CD4-positive, CD25-positive, alpha-beta regulatory T cell (primary cell): Measurements from ENCODE around the gene SESTD1. TPM values are rescaled to one million over a fixed set of nuclear protein-coding genes. Genes with fewer than 3 reads are reported as not detected.
"Not testable (repeated sequence)": the region's sequence is repeated elsewhere in the genome, so short reads cannot be mapped to it uniquely, and the experiment has no call there.

Source experiments
- ATAC-seq, 2 donors: fragments of 150-1000 bp; cut with Tn5 transposase; one replicate each; pipeline ENCODE4 v1.10.0; 2021; ENCODE audit warnings: low read depth in 2 of 2, moderate number of reproducible peaks in 2 of 2, moderate library complexity in 1 of 2
- DNase-seq, 3 donors: peaks; one replicate each; pipeline versions ENCODE4 v3.0.0 to v3.0.0-alpha.2; 2012 to 2022; ENCODE audit warnings: mixed read lengths in 1 of 3
- H3K27ac ChIP-seq: one replicate; pipeline ENCODE4 v1.7.0; 2013; ENCODE audit warnings: mild to moderate bottlenecking, low read length; ENCODE audit not compliant: insufficient read depth, poor library complexity, severe bottlenecking
- H3K27me3 ChIP-seq: one replicate; pipeline ENCODE4 v1.7.0; 2013; ENCODE audit warnings: low read length; ENCODE audit not compliant: control insufficient read depth, insufficient read depth
- H3K36me3 ChIP-seq: one replicate; pipeline ENCODE4 v1.7.0; 2013; ENCODE audit warnings: mild to moderate bottlenecking, low read length, moderate library complexity; ENCODE audit not compliant: control insufficient read depth, insufficient read depth
- H3K4me1 ChIP-seq: 2 replicates; pipeline ENCODE4 v1.7.0; 2013; ENCODE audit warnings: mild to moderate bottlenecking, low read length; ENCODE audit not compliant: insufficient read depth, control insufficient read depth, poor library complexity, severe bottlenecking
- H3K4me3 ChIP-seq: one replicate; pipeline ENCODE4 v1.7.0; 2013; ENCODE audit warnings: low read depth, mild to moderate bottlenecking, low read length, moderate library complexity
- H3K9me3 ChIP-seq, 2 experiments: 1 replicate in 1 of 2; 2 replicates in 1 of 2; pipeline ENCODE4 v1.7.0; 2013; ENCODE audit warnings: low read length in 2 of 2, mild to moderate bottlenecking in 1 of 2, moderate library complexity in 1 of 2; ENCODE audit not compliant: control insufficient read depth in 2 of 2
- H3K27ac Mint-ChIP-seq, 3 donors: one replicate each; pipeline ENCODE4 v1.8.0; 2020 to 2022; ENCODE audit warnings: mild to moderate bottlenecking in 3 of 3, mixed read lengths in 3 of 3, moderate library complexity in 2 of 3
- H3K27me3 Mint-ChIP-seq: one replicate; pipeline ENCODE4 v1.8.0; 2022; ENCODE audit warnings: mild to moderate bottlenecking, mixed read lengths
- H3K36me3 Mint-ChIP-seq: one replicate; pipeline ENCODE4 v1.8.0; 2020; ENCODE audit warnings: mixed read lengths
- H3K4me1 Mint-ChIP-seq, 4 donors: one replicate each; pipeline ENCODE4 v1.8.0; 2020 to 2022; ENCODE audit warnings: mixed read lengths in 4 of 4, mild to moderate bottlenecking in 1 of 4
- H3K4me3 Mint-ChIP-seq, 4 donors: one replicate each; pipeline ENCODE4 v1.8.0; 2020 to 2022; ENCODE audit warnings: mild to moderate bottlenecking in 4 of 4, mixed read lengths in 4 of 4, moderate library complexity in 3 of 4
- H3K9me3 Mint-ChIP-seq, 7 donors: one replicate each; pipeline ENCODE4 v1.8.0; 2020 to 2022; ENCODE audit warnings: mixed read lengths in 7 of 7, mild to moderate bottlenecking in 3 of 7, moderate library complexity in 2 of 7
- polyA plus RNA-seq, 4 donors: library from polyadenylated mRNA; unstranded; fragments of 300-500 nt; fragmentation: Illumina TruSeq; gene quantifications; one replicate each; pipeline ENCODE4 v1.2.3, GENCODE V29; 2021
- total RNA-seq: library from RNA; stranded (reverse); gene quantifications from one replicate; pipeline ENCODE4 v1.2.3, GENCODE V29; 2022

SESTD1 gene
- total and polyA plus RNA-seq, 5 donors from 2014 or later = 0.63 to 7.3 (median 2.8) TPM

DNA sequence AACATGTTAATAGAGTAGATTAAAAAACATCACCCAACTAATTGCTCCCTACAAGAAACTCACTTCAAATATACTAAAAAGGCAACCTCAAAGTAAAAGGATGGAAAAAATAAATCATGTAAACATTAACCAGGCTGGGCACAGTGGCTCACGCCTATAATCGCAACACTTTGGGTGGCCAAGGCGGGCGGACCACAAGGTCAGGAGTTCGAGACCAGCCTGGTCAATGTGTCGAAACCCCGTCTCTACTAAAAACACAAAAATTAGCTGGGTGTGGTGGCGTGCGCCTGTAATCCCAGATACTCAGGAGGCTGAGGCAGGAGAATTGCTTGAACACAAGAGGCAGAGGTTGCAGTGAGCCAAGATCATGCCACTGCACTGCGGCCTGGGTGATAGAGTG, 18.8 kb downstream of the SESTD1 start:
- not testable (repeated sequence) for H3K27ac Mint-ChIP-seq, ATAC-seq, H3K27me3 Mint-ChIP-seq, H3K9me3 ChIP-seq, DNase-seq, H3K4me3 Mint-ChIP-seq, H3K36me3 ChIP-seq, H3K36me3 Mint-ChIP-seq, H3K27ac ChIP-seq, H3K27me3 ChIP-seq, H3K4me3 ChIP-seq
- Mint-ChIP-seq H3K9me3 (peaks cover 0 to 11% (median 2%) of the 10 kb centered on the region in 7 donors), H3K4me1 (peaks cover 26 to 40% (median 34%) of the 10 kb centered on the region in 4 donors)
- H3K4me1 ChIP-seq = peaks cover 13% of the 10 kb centered on the region

DNA sequence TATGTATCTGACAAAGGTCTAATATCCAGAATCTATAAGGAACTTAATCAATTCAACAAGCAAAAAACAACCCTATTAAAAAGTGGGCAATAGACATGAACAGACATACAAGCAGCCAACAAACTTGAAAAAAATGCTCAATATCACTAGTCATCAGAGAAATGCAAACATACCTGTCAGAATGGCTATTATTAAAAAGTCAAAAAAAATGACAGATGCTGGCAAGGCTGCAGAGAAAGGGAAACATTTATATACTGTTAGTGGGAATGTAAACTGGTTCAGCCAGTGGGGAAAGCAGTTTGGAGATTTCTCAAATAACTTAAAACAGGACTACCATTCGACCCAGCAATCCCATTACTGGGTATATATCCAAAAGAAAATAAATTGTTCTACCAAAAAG, 21.6 kb downstream of the SESTD1 start:
- peaks cover 4% of the 10 kb centered on the region for H3K36me3 Mint-ChIP-seq
- Histone ChIP-seq H3K4me1 (peaks cover 19% of the 10 kb centered on the region), H3K9me3 (no peaks in the 10 kb centered on the region), H3K27me3 (no peaks in the 10 kb centered on the region), H3K4me3 (no peak overlapping the region), H3K36me3 (no peaks in the 10 kb centered on the region), H3K27ac (no peak overlapping the region)
- no peaks in the 10 kb centered on the region for H3K27me3 Mint-ChIP-seq
- DNase-seq (no peak), ATAC-seq (no peak)
- no peak overlapping the region for H3K4me3 Mint-ChIP-seq
- H3K9me3 Mint-ChIP-seq = peaks cover 0 to 8% (median 2%) of the 10 kb centered on the region in 7 donors
- H3K27ac Mint-ChIP-seq = no peak overlapping the region
- peaks cover 32 to 46% (median 41%) of the 10 kb centered on the region in 4 donors for H3K4me1 Mint-ChIP-seq

DNA sequence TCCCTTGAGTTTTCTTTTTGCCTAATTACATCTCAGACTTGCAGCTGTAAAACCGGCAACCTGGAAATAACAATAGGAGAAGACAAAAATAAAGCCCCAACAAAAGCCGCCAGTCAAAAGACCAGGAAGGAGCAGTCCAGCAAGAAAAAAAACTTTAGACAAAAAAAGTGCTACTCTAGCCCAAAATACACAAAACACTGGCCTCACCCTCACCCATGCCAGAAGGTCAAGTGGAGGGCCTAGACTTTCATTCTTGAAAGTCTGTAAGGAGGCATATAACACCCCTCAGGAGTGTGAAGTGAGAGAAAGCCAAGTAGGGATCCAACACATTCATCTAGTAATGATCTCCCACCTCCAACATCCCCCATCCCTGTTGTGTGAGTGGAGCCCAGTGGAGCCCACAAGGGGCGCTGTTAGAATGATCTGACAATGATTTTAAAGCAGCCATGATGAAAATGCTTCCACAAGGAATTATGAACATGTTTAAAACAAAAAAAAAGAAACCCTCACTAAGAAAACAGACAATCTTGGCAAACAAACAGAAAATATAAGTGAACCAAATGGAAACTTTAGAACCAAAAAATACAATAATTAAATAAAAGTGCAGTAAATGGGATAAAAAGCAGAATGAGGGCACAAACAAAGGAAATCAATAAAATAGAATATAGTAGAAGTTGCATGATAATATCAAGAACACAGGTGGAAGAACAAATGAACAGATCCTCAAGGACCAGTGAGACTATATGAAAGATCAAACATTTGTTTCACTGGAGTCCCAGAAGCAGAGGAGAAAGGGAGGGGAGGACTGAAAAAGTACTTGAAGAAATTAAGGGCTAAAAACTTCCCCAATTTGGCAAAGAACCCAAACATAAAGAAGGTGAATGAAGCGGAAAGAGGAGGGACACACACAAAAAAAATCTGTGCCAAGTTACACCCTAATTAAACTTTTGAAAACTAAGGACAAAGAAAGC, 23.9 kb downstream of the SESTD1 start:
- no peak overlapping the region for H3K27ac ChIP-seq
- no peaks in the 10 kb centered on the region for H3K27me3 ChIP-seq
- DNase-seq (no peak), ATAC-seq (no peak)
- H3K27ac Mint-ChIP-seq = peak overlapping the region in 2 of 3 donors; percentile 22 to 27
- H3K4me3 Mint-ChIP-seq = peak overlapping the region in 2 of 4 donors; percentile 43 to 67
- no peak overlapping the region for H3K4me3 ChIP-seq
- H3K9me3 ChIP-seq = no peaks in the 10 kb centered on the region
- peaks cover 4% of the 10 kb centered on the region for H3K36me3 Mint-ChIP-seq
- peaks cover 0 to 8% (median 0%) of the 10 kb centered on the region in 7 donors for H3K9me3 Mint-ChIP-seq
- H3K4me1 Mint-ChIP-seq = peaks cover 30 to 33% (median 31%) of the 10 kb centered on the region in 4 donors
- peaks cover 15% of the 10 kb centered on the region for H3K4me1 ChIP-seq
- H3K36me3 ChIP-seq = no peaks in the 10 kb centered on the region
- no peaks in the 10 kb centered on the region for H3K27me3 Mint-ChIP-seq

DNA sequence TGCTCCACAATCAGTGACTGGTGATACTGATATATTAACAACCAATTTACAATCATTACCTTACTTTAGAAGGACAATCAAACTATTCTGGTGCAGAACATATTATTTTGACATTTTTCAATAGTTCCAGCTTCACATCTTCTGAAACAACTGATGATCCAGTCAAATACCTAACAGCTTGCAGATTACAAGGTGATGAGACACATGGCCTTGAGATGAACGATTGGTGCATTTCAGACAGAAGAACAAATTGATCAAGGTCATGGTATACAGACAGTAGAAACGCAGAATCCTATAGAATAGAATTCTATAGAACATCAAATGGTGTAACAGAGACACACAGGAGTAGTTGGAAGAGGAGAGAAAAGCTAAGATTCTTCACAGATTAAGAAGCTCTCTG, 24.8 kb downstream of the SESTD1 start:
- Histone ChIP-seq H3K9me3 (no peaks in the 10 kb centered on the region), H3K4me3 (no peak overlapping the region), H3K27ac (no peak overlapping the region), H3K36me3 (no peaks in the 10 kb centered on the region), H3K27me3 (no peaks in the 10 kb centered on the region), H3K4me1 (peaks cover 15% of the 10 kb centered on the region)
- DNase-seq (no peak), ATAC-seq (no peak)
- Mint-ChIP-seq H3K9me3 (peaks cover 0 to 8% (median 0%) of the 10 kb centered on the region in 7 donors), H3K4me3 (peak overlapping the region in 1 of 4 donors; percentile 67), H3K27me3 (no peaks in the 10 kb centered on the region), H3K4me1 (peaks cover 30 to 36% (median 32%) of the 10 kb centered on the region in 4 donors), H3K27ac (peak overlapping the region in 1 of 3 donors; percentile 92), H3K36me3 (peaks cover 4% of the 10 kb centered on the region)

DNA sequence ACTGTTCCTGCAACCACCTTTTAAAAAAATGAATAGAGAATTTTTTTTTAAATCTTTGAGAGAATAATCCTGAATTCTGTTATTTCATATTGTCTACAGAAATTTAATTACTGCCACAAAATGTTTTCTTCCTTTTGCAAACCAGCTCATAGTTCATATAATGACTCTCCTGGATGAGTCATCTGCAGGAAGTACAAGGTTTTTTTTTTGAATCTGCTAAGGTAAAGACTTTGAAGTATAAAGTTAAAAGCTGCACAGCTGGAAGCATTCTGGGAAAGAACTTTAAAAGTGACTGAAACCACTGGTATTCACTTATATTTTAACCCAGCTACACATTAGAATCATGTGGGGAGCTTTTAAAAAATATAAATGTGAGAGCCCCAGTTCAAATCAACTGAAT, 25.4 kb downstream of the SESTD1 start:
- Histone ChIP-seq H3K36me3 (no peaks in the 10 kb centered on the region), H3K9me3 (no peaks in the 10 kb centered on the region), H3K27ac (no peak overlapping the region), H3K4me3 (peak overlapping the region; percentile 4), H3K4me1 (peaks cover 15% of the 10 kb centered on the region), H3K27me3 (no peaks in the 10 kb centered on the region)
- Mint-ChIP-seq H3K36me3 (peaks cover 4% of the 10 kb centered on the region), H3K27me3 (no peaks in the 10 kb centered on the region), H3K4me1 (peaks cover 27 to 36% (median 30%) of the 10 kb centered on the region in 4 donors), H3K27ac (peak overlapping the region in 1 of 3 donors; percentile 92), H3K9me3 (peaks cover 0 to 8% (median 0%) of the 10 kb centered on the region in 7 donors), H3K4me3 (peak overlapping the region in 1 of 4 donors; percentile 10)
- peak; percentile 84 to 96 for ATAC-seq
- DNase-seq = peak in 2 of 3 donors; percentile 8 to 67

DNA sequence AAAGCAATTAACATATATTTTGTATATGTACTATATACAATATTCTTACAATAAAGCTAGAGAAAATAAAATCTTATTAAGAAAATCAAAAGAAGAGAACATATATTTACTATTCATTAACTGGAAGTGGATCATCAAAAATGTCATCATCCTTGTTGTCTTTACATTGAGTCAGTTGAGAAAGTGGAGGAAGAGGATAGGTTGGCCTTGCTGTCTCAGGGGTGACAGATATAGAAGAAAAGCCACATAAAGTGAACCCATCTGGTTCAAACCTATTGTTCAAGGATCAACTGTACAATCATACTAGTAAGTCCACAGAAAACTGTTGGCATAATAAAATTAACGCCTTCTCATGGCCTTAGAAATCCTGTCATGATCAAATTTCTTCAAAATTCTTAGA, 26.6 kb downstream of the SESTD1 start:
- ATAC-seq (no peak), DNase-seq (no peak)
- H3K36me3 Mint-ChIP-seq = peaks cover 4% of the 10 kb centered on the region
- no peaks in the 10 kb centered on the region for H3K9me3 ChIP-seq
- H3K27ac ChIP-seq = no peak overlapping the region
- no peak overlapping the region for H3K27ac Mint-ChIP-seq
- H3K4me3 Mint-ChIP-seq = no peak overlapping the region
- no peaks in the 10 kb centered on the region for H3K36me3 ChIP-seq
- peaks cover 15% of the 10 kb centered on the region for H3K4me1 ChIP-seq
- no peak overlapping the region for H3K4me3 ChIP-seq
- peaks cover 0 to 8% (median 0%) of the 10 kb centered on the region in 7 donors for H3K9me3 Mint-ChIP-seq
- no peaks in the 10 kb centered on the region for H3K27me3 ChIP-seq
- H3K27me3 Mint-ChIP-seq = no peaks in the 10 kb centered on the region
- peaks cover 25 to 33% (median 31%) of the 10 kb centered on the region in 4 donors for H3K4me1 Mint-ChIP-seq

DNA sequence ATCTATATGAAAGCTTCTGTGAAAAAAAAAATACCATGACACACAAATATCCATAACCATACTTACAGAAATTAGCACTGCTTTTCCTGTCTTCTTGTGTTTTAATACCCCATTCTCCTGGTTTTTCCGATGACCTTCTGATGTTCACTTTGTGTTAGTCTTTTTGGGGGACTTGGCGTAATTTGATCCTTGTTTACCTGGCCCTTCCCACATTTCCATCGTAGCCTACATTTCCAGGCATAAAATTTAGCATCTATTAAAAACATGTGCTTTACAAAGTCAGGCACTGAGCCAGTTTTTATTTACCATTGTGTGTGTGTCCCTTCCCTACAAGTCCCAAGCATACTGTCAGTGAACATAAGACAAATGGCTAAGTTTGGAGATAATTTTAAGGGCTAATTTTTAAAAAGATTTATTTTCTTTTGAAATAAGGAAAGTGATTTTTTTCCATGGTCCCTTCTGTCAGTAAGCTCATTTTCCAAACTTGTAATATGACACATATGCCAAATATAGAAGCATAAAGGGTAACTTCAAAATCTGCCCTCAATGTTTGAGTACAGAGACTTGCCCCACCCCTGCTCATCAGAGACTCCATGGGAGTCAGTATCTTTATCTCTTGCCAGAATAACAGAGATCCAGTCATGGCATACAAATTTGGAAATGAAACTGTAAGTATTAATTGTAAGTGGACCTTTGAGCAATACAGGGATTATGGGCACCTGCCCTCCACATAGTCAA, 27.3 kb downstream of the SESTD1 start:
- Histone ChIP-seq H3K4me1 (peaks cover 15% of the 10 kb centered on the region), H3K36me3 (no peaks in the 10 kb centered on the region), H3K27ac (no peak overlapping the region), H3K9me3 (no peaks in the 10 kb centered on the region), H3K27me3 (no peaks in the 10 kb centered on the region), H3K4me3 (no peak overlapping the region)
- Mint-ChIP-seq H3K4me1 (peaks cover 20 to 36% (median 33%) of the 10 kb centered on the region in 4 donors), H3K9me3 (peaks cover 0 to 4% (median 0%) of the 10 kb centered on the region in 7 donors), H3K4me3 (no peak overlapping the region), H3K27me3 (no peaks in the 10 kb centered on the region), H3K36me3 (peaks cover 4% of the 10 kb centered on the region), H3K27ac (peak overlapping the region in 1 of 3 donors; percentile 50)
- no peak for ATAC-seq
- DNase-seq = no peak
